ENCODE measurements around the gene LGR6. TPM values are rescaled to one million over a fixed set of nuclear protein-coding genes. Genes with fewer than 3 reads are reported as not detected.
"Not testable (repeated sequence)": the region's sequence is repeated elsewhere in the genome, so short reads cannot be mapped to it uniquely, and the experiment has no call there.

Gene LGR6
- total RNA-seq, 3 donors from 2014 or later = 2.6 to 11.3 TPM; not detected in 1

DNA sequence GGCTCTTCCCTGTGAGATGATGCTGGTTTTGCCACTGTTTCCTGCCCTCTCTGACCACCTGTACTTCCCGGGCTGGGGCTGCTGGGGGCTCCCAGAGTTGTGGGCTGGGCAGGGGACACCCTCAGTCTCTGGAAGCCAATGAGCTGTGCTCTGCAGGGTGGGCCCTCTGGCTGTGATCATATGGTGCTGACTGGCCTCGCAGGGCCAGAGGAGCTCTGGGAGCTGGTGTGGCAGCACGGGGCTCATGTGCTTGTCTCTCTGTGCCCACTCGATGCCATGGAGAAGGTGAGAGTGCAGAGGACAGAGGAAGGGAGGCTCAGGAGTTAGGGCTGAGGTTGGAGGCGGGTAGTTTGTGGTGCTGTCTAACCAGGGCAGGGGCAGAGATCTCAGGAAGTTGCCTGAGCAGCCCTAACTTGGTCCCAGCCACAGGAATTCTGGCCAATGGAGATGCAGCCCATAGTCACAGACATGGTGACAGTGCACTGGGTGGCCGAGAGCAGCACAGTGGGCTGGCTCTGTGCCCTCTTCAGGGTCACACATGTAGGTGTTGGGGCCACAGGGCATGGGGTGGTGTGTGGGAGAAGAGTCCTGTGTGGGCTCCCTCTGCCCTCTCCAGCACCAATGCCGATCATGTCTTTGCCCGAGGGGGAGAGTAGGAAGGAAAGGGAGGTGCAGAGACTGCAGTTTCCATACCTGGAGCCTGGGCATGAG, 5.7 kb upstream of the LGR6 start:
- H3K4me3 ChIP-seq = no peak overlapping the region
- no peak overlapping the region for H3K27ac ChIP-seq
- intact Hi-C loops (cut with DNase I; ENCODE audit: low total_unique reads) = loop anchor here (5.0 to 10.0 kb wide), 2 partner anchors 119 to 1263 kb away; no protein-coding TSS in a partner anchor
- no peaks in the 10 kb centered on the region for H3K4me1 ChIP-seq
- TF ChIP-seq, protein P1, sequence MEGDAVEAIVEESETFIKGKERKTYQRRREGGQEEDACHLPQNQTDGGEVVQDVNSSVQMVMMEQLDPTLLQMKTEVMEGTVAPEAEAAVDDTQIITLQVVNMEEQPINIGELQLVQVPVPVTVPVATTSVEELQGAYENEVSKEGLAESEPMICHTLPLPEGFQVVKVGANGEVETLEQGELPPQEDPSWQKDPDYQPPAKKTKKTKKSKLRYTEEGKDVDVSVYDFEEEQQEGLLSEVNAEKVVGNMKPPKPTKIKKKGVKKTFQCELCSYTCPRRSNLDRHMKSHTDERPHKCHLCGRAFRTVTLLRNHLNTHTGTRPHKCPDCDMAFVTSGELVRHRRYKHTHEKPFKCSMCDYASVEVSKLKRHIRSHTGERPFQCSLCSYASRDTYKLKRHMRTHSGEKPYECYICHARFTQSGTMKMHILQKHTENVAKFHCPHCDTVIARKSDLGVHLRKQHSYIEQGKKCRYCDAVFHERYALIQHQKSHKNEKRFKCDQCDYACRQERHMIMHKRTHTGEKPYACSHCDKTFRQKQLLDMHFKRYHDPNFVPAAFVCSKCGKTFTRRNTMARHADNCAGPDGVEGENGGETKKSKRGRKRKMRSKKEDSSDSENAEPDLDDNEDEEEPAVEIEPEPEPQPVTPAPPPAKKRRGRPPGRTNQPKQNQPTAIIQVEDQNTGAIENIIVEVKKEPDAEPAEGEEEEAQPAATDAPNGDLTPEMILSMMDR (IDR thresholded peaks at IDR 0.05) = no peak
- no peak for TF ChIP-seq POLR2AphosphoS5 (IDR thresholded peaks at IDR 0.05)
- TF ChIP-seq POLR2A (IDR thresholded peaks at IDR 0.05) = no peak
- no peaks in the 10 kb centered on the region for H3K27me3 ChIP-seq
- H3K9me3 ChIP-seq = no peaks in the 10 kb centered on the region
- H3K36me3 ChIP-seq = no peaks in the 10 kb centered on the region
- no peak for DNase-seq (ENCODE audit: low spot score in 2 of 2)

DNA sequence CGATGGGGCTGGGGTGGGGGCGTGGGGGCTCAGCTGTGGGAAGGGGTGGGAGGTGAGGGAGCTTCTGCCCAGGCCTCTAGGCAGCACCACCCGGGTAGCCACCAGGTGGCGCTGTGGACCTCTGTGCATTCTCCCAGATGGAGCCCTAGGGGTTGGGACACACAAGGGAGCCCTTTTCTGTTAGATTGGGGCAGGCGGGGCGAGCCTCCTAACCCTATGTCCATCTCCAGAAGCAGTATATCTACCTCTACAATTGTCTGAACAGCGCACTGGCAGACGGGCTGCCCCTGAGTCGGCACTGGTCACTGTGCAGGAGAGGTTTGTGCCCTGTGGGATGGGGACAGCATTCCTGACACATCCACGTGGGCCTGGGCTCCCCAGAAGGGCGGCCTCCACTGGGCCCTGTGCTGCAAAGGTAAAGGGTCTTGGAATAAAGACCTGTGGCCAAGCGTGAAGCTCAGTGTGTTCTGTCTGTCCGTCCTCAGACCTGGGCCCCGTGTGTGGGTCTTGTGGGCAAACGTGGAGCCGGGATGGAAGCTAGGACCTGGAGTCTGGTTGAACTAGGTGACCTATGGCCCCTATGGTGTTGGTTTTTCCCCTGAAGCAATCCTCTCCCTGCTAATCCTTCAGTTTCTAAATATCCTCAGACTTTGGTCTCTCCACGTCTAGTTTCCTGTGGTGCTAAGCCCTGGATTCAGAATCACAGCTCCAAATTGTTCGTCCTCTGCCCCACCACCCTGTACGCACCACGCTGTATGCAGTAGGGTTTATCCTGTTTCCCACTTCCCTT, 4.4 kb upstream of the LGR6 start:
- Histone ChIP-seq H3K36me3 (no peaks in the 10 kb centered on the region), H3K27me3 (no peaks in the 10 kb centered on the region), H3K9me3 (no peaks in the 10 kb centered on the region), H3K4me3 (no peak overlapping the region), H3K27ac (no peak overlapping the region), H3K4me1 (peaks cover 0 to 4% of the 10 kb centered on the region in 2 donors)
- peak; percentile 58 to 77 for DNase-seq (ENCODE audit: low spot score in 2 of 2)
- no peak for TF ChIP-seq POLR2AphosphoS5 (IDR thresholded peaks at IDR 0.05)
- TF ChIP-seq, protein P1 (IDR thresholded peaks at IDR 0.05) = peak in 2 of 3 donors; percentile 59
- intact Hi-C loops (cut with DNase I; ENCODE audit: low total_unique reads) = loop anchor here (5.0 to 10.0 kb wide), 2 partner anchors 118 to 1264 kb away; no protein-coding TSS in a partner anchor

DNA sequence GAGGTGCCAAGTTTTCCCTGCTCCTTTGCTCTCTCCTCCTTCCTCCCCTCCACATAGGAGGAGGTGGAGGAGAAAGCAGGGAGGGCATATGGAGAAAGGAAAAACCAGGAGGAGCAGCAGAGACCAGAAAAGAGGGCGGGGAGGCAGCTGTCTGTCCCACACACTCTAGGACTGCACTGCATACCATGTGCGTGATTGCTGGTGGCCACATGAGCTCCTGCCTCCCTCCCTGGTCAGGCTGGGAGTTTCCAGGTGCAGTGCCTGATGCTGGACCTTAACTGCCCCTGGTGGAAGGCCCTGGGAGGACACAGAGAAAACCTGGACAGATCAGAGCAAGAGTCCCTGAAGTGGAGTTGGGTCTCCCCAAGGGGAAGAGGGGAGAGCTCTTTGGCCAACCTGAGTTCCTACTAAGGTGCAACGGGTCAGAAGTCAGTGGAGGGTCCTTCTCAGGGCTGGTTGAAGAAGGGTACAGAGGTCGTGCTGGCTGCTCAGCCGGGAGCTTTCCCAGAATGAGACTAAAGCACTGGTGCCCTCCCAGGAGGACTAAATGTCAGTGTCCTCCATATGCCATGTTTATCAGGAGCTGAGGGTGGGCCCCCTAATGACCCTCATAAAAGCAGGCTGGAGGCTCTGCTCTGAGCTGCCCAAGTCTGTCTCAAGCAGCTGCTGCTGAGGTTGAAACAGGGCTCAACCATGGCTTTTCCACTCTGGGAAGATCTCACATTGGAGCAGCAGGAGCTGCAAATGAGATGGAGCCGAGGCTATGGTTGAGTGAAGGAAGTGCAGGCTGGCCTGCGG, 3.5 kb upstream of the LGR6 start:
- Histone ChIP-seq H3K27me3 (no peaks in the 10 kb centered on the region), H3K4me1 (peaks cover 0 to 4% of the 10 kb centered on the region in 2 donors), H3K4me3 (no peak overlapping the region), H3K9me3 (no peaks in the 10 kb centered on the region), H3K36me3 (no peaks in the 10 kb centered on the region), H3K27ac (no peak overlapping the region)
- TF ChIP-seq, protein P1 (IDR thresholded peaks at IDR 0.05) = no peak
- TF ChIP-seq POLR2A (IDR thresholded peaks at IDR 0.05) = no peak
- TF ChIP-seq POLR2AphosphoS5 (IDR thresholded peaks at IDR 0.05) = no peak
- intact Hi-C loops (cut with DNase I; ENCODE audit: low total_unique reads) = loop anchor here (5.0 to 10.0 kb wide), 2 partner anchors 117 to 1265 kb away; no protein-coding TSS in a partner anchor
- DNase-seq (ENCODE audit: low spot score in 2 of 2) = no peak

DNA sequence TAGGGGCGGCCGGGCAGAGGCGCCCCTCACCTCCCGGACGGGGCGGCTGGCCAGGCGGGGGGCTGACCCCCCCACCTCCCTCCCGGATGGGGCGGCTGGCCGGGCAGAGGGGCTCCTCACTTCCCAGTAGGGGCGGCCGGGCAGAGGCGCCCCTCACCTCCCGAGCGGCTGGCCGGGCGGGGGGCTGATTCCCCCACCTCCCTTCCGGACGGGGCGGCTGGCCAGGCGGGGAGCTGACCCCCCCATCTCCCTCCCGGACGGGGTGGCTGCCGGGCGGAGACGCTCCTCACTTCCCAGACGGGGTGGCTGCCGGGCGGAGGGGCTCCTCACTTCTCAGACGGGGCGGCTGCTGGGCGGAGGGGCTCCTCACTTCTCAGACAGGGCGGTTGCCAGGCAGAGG, 2.2 kb upstream of the LGR6 start:
- intact Hi-C loops (cut with DNase I; ENCODE audit: low total_unique reads); H3K4me3 ChIP-seq; H3K27me3 ChIP-seq; H3K36me3 ChIP-seq; H3K9me3 ChIP-seq; H3K27ac ChIP-seq; H3K4me1 ChIP-seq; DNase-seq (ENCODE audit: low spot score in 2 of 2): not testable (repeated sequence)

DNA sequence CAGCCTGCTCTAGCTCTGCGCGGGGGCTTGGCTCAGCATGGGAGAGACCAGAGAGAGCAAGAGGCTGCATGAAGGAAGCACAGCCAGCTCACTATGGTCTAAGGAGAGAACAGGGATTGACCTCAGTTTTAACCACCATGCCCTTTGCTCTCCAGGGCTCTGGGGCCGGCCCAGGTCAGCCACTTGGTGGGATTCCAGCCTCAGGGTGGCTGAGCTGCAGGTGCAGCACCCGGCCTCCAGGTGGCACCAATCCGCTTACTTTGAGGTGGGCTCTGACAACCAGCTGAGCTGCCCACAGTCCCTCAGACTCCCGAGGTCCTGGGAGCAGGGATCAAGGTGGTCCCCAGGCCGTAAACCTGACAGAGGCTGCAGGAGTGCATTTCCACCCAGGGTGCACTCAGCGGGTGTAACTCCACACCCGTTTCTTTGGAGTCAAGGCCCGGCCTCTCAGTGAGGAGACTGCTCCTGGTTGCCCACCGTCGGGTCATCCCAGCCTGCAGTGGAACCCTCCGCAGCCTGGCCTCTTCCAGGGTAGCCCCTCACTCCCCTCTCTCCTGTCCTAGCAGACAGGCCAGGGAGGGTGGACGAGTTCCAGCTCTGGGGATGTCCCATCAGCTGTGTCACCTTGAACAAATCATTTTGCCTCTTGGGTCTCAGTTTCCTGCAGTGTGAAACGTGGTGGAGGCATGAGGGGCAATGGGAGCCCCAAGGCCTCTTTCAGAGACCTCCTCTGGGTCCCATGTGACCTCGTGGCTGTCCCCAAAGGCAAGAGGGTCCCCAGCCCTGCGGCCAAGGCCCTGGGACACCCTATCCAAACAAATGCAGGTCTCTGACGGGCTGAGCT, 607 bp upstream of the LGR6 start:
- Histone ChIP-seq H3K9me3 (no peaks in the 10 kb centered on the region), H3K27ac (peak overlapping the region in 1 of 2 donors; percentile 45), H3K36me3 (no peaks in the 10 kb centered on the region), H3K4me1 (peaks cover 0 to 4% of the 10 kb centered on the region in 2 donors), H3K4me3 (peak overlapping the region in 2 of 3 donors; percentile 57 to 70), H3K27me3 (no peaks in the 10 kb centered on the region)
- peak in 1 of 2 donors; percentile 48 for DNase-seq (ENCODE audit: low spot score in 2 of 2)
- TF ChIP-seq POLR2AphosphoS5 (IDR thresholded peaks at IDR 0.05) = no peak
- no peak for TF ChIP-seq POLR2A (IDR thresholded peaks at IDR 0.05)
- TF ChIP-seq, protein P1 (IDR thresholded peaks at IDR 0.05) = peak; percentile 58 to 78 (median 73)
- intact Hi-C loops (cut with DNase I; ENCODE audit: low total_unique reads) = no loop called here

Data from breast epithelium (tissue), 4 donors.